ENCODE data around the gene ESRRB.

ESRRB gene

DNA sequence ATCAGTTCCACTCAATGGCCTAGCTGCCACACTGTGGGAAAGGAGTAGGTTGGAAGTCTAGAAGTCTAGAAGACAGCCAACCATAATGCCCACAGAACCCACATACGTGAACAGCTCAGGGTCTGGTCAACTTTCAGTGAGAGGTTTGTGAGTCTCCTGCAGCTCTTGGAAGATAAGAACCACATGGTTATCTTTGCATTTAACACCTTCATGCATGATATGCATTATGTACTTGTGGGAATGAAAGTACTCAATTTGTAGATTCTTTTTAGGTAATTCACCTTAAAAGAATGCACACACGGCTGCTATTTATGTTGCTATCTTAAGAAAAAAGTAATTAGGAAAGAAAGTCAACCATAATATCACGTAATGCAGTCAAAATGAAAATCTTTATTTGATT is 126.7 kb downstream of the ESRRB start:
- no peak for DNase-seq (ENCODE audit: low read depth)
- no peak overlapping the region for H3K4me3 ChIP-seq (ENCODE audit: low read depth, low read length)
- TF ChIP-seq, protein P1, sequence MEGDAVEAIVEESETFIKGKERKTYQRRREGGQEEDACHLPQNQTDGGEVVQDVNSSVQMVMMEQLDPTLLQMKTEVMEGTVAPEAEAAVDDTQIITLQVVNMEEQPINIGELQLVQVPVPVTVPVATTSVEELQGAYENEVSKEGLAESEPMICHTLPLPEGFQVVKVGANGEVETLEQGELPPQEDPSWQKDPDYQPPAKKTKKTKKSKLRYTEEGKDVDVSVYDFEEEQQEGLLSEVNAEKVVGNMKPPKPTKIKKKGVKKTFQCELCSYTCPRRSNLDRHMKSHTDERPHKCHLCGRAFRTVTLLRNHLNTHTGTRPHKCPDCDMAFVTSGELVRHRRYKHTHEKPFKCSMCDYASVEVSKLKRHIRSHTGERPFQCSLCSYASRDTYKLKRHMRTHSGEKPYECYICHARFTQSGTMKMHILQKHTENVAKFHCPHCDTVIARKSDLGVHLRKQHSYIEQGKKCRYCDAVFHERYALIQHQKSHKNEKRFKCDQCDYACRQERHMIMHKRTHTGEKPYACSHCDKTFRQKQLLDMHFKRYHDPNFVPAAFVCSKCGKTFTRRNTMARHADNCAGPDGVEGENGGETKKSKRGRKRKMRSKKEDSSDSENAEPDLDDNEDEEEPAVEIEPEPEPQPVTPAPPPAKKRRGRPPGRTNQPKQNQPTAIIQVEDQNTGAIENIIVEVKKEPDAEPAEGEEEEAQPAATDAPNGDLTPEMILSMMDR (IDR thresholded peaks at IDR 0.05; ENCODE audit: low read depth, low read length, missing control alignments), result no peak

DNA sequence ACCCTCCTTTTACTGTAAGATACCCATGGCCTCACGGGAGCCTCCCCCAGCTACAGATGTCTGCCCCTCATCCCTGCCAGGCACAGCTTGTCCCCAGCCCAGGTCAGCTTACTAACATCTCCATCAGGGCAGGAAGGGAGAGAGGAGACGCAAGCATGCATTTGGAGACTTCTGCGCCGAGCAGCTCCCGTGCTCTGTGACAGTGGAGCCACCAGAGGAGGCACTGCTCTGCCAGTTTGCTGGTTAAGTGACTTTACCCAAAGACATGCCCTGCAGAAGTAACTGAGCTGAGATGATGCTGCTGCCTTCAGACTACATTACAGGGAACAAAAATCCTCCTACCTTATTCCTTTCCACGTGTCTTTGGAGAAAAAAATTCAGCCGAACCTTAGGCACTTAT is 133.4 kb downstream of the ESRRB start:
- DNase-seq (ENCODE audit: low read depth), result no peak
- H3K4me3 ChIP-seq (ENCODE audit: low read depth, low read length), result no peak overlapping the region
- TF ChIP-seq, protein P1 (IDR thresholded peaks at IDR 0.05; ENCODE audit: low read depth, low read length, missing control alignments), result no peak

DNA sequence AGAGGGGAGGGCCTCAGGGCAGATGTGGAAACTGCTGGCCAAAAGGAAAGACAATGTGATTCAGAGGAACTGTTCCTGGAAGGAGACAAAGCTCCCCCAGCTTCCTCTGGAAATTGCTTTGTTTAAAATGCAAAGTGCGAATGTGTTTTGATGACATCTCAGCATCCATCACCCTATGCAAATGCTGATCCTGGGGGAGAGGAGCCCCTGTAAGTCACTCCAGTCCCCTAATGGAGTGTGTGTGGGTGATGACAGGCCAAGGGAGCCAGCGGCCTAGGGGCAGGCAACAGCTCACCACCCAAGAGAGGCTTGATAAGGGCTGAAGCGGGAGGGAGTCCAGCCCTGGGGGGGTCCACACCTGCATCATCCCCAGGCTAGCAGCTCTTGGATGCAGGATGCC is 134.2 kb downstream of the ESRRB start:
- TF ChIP-seq, protein P1 (IDR thresholded peaks at IDR 0.05; ENCODE audit: low read depth, low read length, missing control alignments), result no peak
- H3K4me3 ChIP-seq (ENCODE audit: low read depth, low read length), result no peak overlapping the region
- DNase-seq (ENCODE audit: low read depth), result no peak

DNA sequence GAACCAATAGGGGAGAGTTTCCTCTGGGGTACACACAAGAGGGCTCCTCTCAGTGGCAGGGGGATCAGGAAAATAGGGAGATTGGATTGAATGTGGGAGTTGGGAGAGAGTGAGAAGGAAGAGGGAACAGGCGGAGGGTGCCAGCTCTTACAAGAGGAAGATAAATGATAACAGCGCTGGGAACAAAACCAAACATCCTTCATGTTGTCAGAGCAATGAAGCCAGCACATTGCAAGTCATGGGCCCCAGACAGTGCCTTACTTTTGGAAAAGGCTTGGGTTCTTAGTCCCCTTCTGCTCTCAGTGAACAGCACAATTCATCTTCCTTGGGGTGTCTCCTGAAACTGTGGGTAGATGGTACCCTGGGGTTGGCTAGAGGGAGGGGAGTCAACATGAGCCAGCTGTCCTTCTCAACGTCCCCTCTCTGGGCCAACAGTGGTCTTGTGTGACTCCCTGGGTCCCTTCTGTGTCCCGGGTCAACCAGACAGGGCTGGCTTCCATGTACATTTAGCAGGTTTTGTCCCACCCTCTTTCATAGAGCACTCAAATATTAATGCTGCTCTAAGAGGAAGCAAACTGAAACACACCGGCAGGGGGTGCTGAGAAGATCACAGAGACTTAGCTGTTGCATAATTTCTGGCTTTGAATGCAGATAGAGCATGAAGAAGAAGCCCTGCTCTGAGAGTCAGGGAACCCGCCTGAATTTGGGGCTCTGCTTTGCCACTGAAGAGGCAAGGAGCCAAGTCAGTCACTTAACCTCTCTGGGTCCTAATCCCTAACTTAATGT is 138.5 kb downstream of the ESRRB start:
- TF ChIP-seq, protein P1 (IDR thresholded peaks at IDR 0.05; ENCODE audit: low read depth, low read length, missing control alignments), result peak; percentile 58
- H3K4me3 ChIP-seq (ENCODE audit: low read depth, low read length), result no peak overlapping the region
- no peak for DNase-seq (ENCODE audit: low read depth)

DNA sequence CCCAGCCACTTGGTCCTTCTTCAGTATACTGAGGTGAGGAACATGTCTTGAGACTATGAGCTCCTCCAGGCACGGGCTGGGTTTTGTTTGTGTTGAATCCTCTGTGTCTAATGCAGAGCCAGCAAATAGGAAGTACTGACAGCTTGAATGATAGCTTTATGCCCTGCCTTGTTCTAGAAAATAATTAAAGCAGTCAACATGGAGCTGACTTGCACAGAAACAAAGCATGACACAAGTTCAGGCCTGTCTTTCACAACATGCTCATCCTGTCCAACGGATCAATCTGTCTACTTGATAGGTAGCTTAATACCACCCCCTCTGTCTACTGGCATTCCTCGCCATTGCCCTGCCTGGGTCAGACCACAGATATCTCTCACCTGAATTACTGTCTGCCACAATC is 140.9 kb downstream of the ESRRB start:
- DNase-seq (ENCODE audit: low read depth), result no peak
- H3K4me3 ChIP-seq (ENCODE audit: low read depth, low read length), result no peak overlapping the region
- TF ChIP-seq, protein P1 (IDR thresholded peaks at IDR 0.05; ENCODE audit: low read depth, low read length, missing control alignments), result no peak

DNA sequence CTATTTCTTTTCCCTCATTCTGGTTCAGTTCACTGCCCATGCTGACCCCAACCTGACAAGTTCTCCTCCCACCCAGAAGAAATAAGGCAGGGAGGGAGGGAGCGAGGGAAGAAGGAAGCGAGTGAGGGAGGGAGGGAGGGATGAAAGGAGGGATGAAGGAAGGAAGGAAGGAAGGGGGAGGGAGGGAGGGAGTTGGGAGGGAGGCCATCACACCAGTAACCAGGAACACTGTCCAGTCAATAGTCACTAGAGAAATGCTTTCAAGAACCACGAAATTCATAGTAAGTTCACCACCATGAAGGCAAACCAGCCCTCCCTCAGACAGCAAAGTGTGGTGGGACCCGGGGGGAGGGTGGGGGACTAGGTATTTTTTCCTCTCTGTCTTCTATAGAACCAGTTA is 142.4 kb downstream of the ESRRB start:
- H3K4me3 ChIP-seq (ENCODE audit: low read depth, low read length), result no peak overlapping the region
- TF ChIP-seq, protein P1 (IDR thresholded peaks at IDR 0.05; ENCODE audit: low read depth, low read length, missing control alignments), result no peak

More for the DNA sequence above, 142.4 kb downstream of the ESRRB start:
- DNase-seq (ENCODE audit: low read depth), result no peak

All from GM12864 (cell line).